Measurements from ENCODE around the gene MYO7B.

The MYO7B gene

DNA sequence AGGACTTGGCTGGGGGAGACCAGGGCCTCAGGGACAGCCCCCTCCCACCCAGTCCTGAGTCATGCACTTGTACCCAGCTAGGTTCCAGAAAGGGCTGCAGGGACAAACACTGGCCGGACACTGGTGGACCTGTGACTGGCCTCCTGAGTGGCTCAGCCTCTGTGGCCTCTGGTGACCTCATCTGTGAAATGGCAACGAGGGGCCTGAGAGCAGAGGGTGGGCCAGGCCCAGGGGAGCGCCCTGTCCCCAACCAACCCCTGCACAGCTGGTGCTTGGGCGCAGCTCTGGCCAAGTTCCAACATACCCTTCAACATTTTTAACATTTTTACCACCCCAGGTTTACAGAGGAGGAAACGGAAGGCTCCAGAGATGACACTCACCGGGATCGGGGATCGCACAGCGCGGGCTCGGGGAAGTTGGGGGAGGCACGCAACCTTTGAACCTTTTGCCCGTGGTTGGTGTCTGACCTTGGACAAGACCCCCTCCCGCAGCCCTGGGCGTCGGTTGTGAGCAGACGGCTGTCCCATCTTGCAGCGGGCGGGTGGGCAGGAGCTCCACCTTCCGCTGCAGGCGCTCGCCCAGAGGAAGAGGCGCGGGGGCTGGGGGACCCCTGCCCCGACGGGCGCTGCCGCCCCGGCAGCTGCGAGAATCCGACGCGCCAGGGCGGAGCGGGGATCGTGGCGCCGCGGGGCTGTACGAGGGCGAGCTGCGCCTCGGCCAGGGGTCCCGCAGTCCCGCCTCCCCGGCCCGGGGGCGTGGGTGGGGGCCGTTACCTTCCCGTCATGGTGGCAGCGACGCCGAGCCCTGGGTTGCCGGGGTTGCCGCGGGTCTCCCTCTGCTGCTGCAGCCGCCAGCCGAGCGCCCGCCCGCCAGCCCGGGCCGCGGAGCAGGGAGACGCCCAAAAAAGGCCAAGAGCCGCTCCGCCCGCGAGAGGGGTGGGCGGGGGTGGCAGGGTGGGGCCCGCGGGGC is 139.0 kb downstream of the MYO7B start:
- H3K4me3 ChIP-seq (ENCODE audit: low read depth, low read length), result peak overlapping the region; percentile 79
- TF ChIP-seq, protein P1, sequence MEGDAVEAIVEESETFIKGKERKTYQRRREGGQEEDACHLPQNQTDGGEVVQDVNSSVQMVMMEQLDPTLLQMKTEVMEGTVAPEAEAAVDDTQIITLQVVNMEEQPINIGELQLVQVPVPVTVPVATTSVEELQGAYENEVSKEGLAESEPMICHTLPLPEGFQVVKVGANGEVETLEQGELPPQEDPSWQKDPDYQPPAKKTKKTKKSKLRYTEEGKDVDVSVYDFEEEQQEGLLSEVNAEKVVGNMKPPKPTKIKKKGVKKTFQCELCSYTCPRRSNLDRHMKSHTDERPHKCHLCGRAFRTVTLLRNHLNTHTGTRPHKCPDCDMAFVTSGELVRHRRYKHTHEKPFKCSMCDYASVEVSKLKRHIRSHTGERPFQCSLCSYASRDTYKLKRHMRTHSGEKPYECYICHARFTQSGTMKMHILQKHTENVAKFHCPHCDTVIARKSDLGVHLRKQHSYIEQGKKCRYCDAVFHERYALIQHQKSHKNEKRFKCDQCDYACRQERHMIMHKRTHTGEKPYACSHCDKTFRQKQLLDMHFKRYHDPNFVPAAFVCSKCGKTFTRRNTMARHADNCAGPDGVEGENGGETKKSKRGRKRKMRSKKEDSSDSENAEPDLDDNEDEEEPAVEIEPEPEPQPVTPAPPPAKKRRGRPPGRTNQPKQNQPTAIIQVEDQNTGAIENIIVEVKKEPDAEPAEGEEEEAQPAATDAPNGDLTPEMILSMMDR (IDR thresholded peaks at IDR 0.05; ENCODE audit: low read depth, low read length), result no peak

DNA sequence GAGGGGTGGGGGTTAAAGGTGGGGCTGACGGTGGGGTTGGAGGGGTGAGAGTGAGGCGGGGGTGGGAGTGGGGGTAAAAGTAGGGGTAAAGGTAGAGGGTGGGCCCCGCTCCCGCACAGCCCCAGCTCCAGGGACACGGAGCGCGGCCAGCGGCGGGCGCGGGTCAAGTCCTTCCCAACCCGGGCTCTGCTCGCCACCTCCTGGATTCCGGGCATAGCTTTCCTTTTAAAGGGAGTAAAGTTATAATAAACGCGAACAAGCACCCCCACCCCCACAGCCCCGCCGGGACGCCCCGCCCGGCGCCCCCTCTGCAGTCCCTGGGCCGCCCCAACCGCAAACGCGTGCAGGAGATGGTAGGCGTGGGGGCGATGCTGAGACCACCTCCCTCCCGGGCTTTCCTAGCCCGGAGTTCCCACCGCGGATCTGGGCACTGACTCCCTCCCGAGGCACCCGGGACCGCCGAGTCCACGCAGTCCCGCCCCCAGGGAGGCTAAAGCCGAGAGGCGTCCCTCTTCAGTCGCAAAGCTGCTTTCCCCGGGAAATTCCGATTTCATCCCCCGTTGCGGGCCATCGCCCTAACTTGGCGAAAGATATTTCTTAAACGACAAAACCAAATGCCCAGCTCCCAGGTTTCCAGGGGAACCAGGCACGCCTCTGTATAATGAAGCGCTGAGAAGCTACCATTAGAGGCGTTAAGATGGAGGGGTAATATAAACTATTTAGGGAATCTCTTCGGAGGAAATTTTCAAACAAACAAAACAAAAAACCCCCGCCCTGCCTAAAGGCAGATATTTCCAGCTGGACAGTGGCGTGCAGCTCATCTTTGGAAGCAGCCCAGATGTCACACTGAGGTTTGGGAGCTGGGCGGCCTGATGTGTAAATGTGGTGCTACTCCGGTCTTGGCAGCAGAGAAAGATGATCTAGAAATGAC is 140.1 kb downstream of the MYO7B start, which contains the start of gene LIMS2:
Gene LIMS2 (minus strand): TSS at position 200 of the 931 bp plus-strand sequence. CDS start 506 bp downstream, outside the sequence.
- H3K4me3 ChIP-seq (ENCODE audit: low read depth, low read length), result peak within 1 kb of the TSS; percentile 79
- TF ChIP-seq, protein P1 (IDR thresholded peaks at IDR 0.05; ENCODE audit: low read depth, low read length), result no peak

DNA sequence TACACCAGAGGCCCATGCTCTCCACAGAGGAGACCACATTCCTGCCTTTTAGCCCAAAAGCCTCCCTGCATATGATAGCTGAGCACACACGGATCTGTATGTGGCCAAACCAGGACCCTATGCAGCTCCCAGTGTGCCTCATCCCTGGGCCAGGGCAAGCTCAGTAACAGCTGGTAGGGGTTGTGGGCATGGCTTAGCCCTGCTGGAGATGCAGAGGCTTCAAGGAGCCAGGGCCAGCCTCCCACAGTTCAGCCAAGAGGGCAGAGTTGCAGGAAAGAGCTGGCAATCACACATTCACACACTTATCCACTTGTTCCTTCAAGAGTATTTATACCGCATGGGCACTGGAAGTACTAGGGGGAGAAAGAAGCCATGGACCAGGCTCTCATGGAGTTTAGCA is 141.4 kb downstream of the MYO7B start:
- H3K4me3 ChIP-seq (ENCODE audit: low read depth, low read length), result no peak overlapping the region
- TF ChIP-seq, protein P1 (IDR thresholded peaks at IDR 0.05; ENCODE audit: low read depth, low read length), result no peak

DNA sequence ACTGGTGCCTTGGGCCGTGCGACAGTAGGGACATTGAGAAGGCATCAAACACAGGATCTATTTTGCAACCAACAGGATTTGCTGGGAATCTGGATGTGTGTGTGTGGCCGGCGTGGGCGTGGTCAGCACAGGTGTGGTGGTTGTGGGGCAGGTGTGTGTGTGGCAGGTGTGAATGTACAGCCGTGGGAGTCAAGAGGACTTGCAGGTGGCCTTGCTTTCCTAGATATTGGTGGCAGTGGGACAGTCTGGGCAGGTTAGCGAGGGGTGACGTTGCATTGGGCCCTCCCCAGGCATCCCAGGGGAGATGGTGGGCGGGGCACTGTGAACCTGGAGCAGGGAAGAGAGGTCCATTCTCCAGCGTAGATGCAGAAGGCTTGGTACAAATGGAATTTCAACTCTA is 143.0 kb downstream of the MYO7B start:
- TF ChIP-seq, protein P1 (IDR thresholded peaks at IDR 0.05; ENCODE audit: low read depth, low read length), result no peak
- H3K4me3 ChIP-seq (ENCODE audit: low read depth, low read length), result no peak overlapping the region

DNA sequence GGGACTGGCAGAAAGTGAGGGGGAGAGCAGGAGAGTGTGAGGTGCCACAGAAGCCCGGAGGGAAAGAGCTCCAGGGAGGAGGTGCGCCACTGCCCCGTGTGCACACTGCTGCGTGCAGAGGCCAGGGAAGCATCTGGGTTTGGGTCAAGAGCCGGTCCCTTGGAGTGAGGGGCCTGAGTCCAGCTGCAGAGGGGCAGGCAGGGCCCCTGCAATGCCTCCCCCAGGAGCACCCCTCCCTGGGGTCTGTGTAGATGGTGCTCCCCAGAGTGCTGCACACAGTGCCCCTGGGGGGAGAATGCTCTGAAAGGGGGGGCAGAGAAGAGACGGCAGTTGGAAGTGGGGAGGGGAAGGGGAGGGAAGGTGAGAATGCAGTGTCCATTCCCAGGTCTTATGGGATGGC is 143.5 kb downstream of the MYO7B start:
- no peak overlapping the region for H3K4me3 ChIP-seq (ENCODE audit: low read depth, low read length)
- TF ChIP-seq, protein P1 (IDR thresholded peaks at IDR 0.05; ENCODE audit: low read depth, low read length), result no peak

DNA sequence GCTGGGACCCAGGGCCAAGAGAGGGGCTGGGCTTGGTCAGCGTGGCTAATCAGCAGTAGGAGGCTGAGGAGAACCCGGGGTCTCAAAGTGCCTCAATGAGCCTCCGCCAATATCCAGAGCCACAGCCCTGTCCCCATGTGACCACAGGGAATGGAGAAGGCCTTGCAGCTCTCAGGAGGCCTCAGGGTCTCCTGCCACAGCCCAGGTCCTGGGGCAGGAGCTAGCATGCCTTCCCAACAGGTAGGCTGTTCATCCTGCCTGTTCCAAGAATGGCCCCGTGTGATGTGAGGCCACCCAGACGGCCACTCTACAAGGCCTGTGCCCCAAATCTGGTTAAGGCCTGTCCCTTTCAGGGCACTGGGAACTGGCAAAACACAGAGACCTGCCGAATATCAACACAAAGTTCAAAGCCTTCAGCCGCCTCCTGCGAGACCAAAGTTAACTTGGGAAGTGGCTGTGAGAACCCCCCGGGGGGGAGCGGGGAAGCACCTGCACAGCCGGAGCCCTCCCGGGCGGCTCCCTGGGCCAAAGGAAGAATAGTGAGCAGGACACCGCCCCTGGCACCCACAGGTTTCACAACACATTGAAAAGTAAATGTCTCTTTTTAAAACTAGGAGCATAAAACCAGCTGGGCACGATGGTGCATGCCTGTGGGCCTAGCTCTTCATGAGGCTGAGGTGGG is 144.3 kb downstream of the MYO7B start:
- TF ChIP-seq, protein P1 (IDR thresholded peaks at IDR 0.05; ENCODE audit: low read depth, low read length), result no peak
- no peak overlapping the region for H3K4me3 ChIP-seq (ENCODE audit: low read depth, low read length)

Measured in WI38 (cell line).